ENCODE measurements around the gene FNDC8.

- TF ChIP-seq CTCF (IDR thresholded peaks at IDR 0.05; ENCODE audit: insufficient read depth, low read length) (no peak), POLR2AphosphoS5 (IDR thresholded peaks at IDR 0.05; ENCODE audit: low read depth) (no peak), GABPA (IDR thresholded peaks at IDR 0.05; ENCODE audit: low read depth) (no peak)
Observed at GRCh38 chr17:35082073-35082657, 39.2 kb upstream of the FNDC8 start.

Measured in HL-60 (cell line).